H54 (cell line): ENCODE measurements around the gene KEL.

Source experiments
- DNase-seq: peaks from one replicate; pipeline ENCODE4 v3.0.0; 2011; ENCODE audit warnings: low spot score, mixed read lengths; ENCODE audit not compliant: insufficient read length
- FAIRE-seq: peaks from 3 replicates; lab custom pipeline; 2011; peaks lifted over from hg19 to GRCh38; lab: Jason Lieb, UNC
- POLR2A ChIP-seq: IDR thresholded peaks from 2 replicates; pipeline ENCODE4 v1.6.1; 2011; ENCODE audit warnings: low read depth, mild to moderate bottlenecking, low read length

The KEL gene

DNA sequence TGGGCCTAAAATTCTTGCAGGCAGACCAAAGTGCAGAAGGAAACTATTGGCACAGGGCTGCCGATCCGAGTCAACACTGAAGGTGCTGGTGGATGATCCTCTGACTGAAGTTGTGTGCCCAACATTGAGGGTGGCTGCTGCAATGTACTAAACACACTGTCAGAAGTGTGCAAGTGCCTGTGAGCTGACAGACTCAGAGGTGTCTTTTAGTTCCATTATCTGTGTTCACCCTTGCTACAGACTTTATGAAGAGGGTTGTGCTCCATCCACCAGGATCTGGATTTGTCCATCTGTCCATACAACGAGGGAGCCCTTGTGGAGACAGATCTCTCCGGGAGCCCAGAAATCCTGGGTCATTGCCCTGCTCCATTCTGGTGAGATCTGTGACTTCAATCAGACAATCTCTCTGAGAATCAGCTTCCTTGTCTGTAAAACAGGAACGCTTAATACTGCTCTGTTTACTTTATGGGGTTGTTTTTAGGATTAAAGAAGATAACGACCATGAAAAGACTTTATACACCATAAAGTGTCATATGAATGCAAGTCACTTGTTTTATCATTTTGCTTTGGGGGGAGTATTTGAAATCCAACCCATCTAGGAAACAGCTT, 67.1 kb downstream of the KEL start:
- DNase-seq, result no peak
- FAIRE-seq, result no peak
- TF ChIP-seq POLR2A, result no peak

DNA sequence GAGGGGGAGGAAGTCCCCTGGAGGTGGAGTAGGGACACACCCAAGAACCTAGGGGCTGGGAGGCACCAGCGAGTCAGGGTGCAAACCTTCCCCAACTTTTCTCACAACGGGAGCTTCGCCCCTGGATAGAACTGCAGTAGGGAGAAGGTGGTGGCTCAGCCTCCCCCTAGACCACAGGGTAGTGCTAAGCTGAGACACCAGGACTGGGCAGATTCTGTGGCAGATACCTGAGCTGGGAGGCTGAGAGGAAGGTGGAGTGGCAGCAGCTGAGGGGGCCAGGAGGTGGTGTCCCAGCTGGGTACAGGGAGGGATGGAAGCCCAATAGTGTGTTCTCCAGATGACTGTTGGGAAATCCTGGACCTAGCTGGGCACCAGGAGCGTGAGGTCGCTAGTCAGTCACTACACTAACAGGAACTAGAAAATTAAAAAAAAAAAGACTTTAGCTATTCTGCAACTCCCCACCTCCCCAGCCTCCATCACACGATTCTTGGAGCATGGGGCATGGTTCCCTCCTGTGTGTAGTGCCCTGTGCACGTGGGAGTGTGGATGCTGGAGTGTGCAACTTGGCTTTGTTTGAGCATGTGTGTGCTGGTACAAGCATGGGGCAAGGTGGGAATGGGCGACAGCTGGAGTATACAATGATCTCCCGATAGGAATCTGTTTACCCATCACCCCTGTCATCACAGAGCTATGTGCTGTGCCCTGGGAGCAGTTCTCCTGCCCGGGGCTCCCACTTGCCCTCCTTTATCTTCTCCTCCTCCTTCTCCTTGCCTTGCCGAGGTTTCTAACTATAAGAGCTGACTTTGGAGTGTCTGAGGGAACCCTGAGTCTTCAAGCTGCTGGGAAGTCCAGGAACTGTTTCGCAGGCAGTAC, 67.8 kb downstream of the KEL start:
- FAIRE-seq, result no peak
- TF ChIP-seq POLR2A, result no peak
- DNase-seq, result no peak

- no peak for TF ChIP-seq POLR2A
- no peak for DNase-seq
- FAIRE-seq, result no peak
Measured at GRCh38 chr7:142892951-142893350, 69.2 kb downstream of the KEL start.

DNA sequence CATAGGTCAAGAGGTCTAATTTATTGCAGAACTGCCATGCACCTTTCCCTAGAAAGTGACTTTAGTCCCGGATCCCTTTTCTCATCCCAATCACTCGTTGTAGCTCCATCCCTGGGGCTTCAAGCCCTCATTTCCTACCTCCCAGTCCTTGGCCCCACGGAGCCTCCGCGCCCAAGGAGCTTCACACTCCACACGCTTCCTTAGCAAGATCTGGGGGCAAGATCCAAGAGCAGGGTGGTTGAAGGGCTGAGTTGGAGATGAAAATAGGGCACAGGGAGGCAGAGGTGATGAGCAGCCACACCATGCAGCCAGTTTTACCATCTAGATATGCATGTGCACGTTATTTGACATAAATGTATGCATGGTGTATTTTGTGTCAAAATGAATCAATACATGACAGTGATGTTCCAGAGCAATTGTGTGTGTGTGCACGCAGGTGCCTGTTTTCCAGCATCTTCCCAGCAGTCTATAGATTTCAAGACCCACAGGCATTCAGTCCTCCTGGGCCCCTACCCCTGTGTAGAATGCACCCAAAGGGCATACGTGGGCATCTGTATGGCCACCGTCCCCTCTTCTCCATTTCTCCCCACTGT, 70.6 kb downstream of the KEL start:
- FAIRE-seq (no peak), DNase-seq (no peak)
- TF ChIP-seq POLR2A, result no peak
